T-cell (primary cell): ENCODE results near the gene NCAPG. TPM values are rescaled to one million over a fixed set of nuclear protein-coding genes. Genes with fewer than 3 reads are reported as not detected.

ENCODE experiments used
- ATAC-seq, 4 experiments: fragments of 200-7000 bp in 3 of 4; fragments of 150-1000 bp in 1 of 4; cut with Tn5 transposase; replicated peaks in 1 of 4; 1 replicate in 3 of 4; 2 replicates in 1 of 4; pipeline ENCODE4 v1.10.0; 2021; ENCODE audit warnings: moderate library complexity in 3 of 4, mild to moderate bottlenecking in 2 of 4, moderate number of reproducible peaks in 1 of 4
- CTCF ChIA-PET, 2 donors: fragments of 300-600 bp; sonication (Branson Sonifier 250); formaldehyde crosslinking; loops; one replicate each; lab custom pipeline; 2022; ENCODE audit warnings: antibody characterized with exemption in 2 of 2; lab: Charles Lee
- POLR2A ChIA-PET, 2 donors: fragments of 300-600 bp; sonication (Branson Sonifier 250); formaldehyde crosslinking; loops; one replicate each; lab custom pipeline; 2022; ENCODE audit warnings: antibody characterized with exemption in 2 of 2; lab: Charles Lee
- DNase-seq, 35 experiments: peaks; one replicate each; pipeline versions ENCODE4 v3.0.0 to v3.0.0-alpha.2; 2013 to 2023
- H3K27ac ChIP-seq: one replicate; pipeline ENCODE4 v1.5.1; 2013; ENCODE audit warnings: low read length
- H3K27me3 ChIP-seq, 2 experiments: replicated peaks in 1 of 2; 1 replicate in 1 of 2; 2 replicates in 1 of 2; pipeline versions ENCODE4 v1.6.1 to v1.7.0; 2013; ENCODE audit warnings: low read length in 1 of 2, mixed read lengths in 1 of 2; ENCODE audit not compliant: control insufficient read depth in 2 of 2, insufficient read depth in 2 of 2; ENCODE audit errors: extremely low read depth in 1 of 2
- H3K36me3 ChIP-seq, 2 donors: 1 replicate in 1 of 2; 2 replicates in 1 of 2; pipeline versions ENCODE4 v1.6.1 to v1.7.0; 2013; ENCODE audit warnings: low read length in 1 of 2; ENCODE audit not compliant: control insufficient read depth in 2 of 2, insufficient read depth in 1 of 2; ENCODE audit errors: extremely low read depth in 1 of 2
- H3K4me1 ChIP-seq, 2 experiments: 1 replicate in 1 of 2; 2 replicates in 1 of 2; pipeline versions ENCODE4 v1.6.1 to v1.7.0; 2013; ENCODE audit warnings: low read length in 2 of 2, mixed read lengths in 1 of 2; ENCODE audit not compliant: insufficient read depth in 2 of 2, control insufficient read depth in 1 of 2; ENCODE audit errors: extremely low read depth in 1 of 2
- H3K4me3 ChIP-seq, 2 donors: 1 replicate in 1 of 2; 2 replicates in 1 of 2; pipeline versions ENCODE4 v1.5.1 to v1.7.0; 2013; ENCODE audit warnings: mild to moderate bottlenecking in 2 of 2, low read length in 1 of 2, moderate library complexity in 1 of 2; ENCODE audit not compliant: control insufficient read depth in 1 of 2; ENCODE audit errors: extremely low read depth in 1 of 2
- H3K9me3 ChIP-seq: 2 replicates; pipeline ENCODE4 v1.7.0; 2013
- H3K27ac Mint-ChIP-seq, 2 donors: one replicate each; pipeline ENCODE4 v1.8.0; 2020 to 2021; ENCODE audit warnings: mild to moderate bottlenecking in 2 of 2, mixed read lengths in 2 of 2
- H3K27me3 Mint-ChIP-seq, 2 donors: one replicate each; pipeline ENCODE4 v1.8.0; 2021 to 2022; ENCODE audit warnings: mixed read lengths in 2 of 2
- H3K36me3 Mint-ChIP-seq: one replicate; pipeline ENCODE4 v1.8.0; 2021; ENCODE audit warnings: mixed read lengths
- H3K4me1 Mint-ChIP-seq, 3 donors: one replicate each; pipeline ENCODE4 v1.8.0; 2020 to 2022; ENCODE audit warnings: mixed read lengths in 3 of 3, mild to moderate bottlenecking in 1 of 3
- H3K4me3 Mint-ChIP-seq, 3 donors: one replicate each; pipeline ENCODE4 v1.8.0; 2020 to 2022; ENCODE audit warnings: mild to moderate bottlenecking in 3 of 3, mixed read lengths in 3 of 3, moderate library complexity in 3 of 3
- H3K9me3 Mint-ChIP-seq, 3 donors: one replicate each; pipeline ENCODE4 v1.8.0; 2020 to 2022; ENCODE audit warnings: mixed read lengths in 3 of 3
- WGBS: methylation state at CpG from one replicate; pipeline ENCODE4 v1.1.5; 2013; ENCODE audit warnings: missing lambda C conversion rate; ENCODE audit not compliant: insufficient coverage; 5-methylcytosine and 5-hydroxymethylcytosine counted together
- total RNA-seq, 35 experiments: library from RNA in 6 of 35; stranded (reverse) in 6 of 35; fragments of 120-200 nt in 1 of 35; gene quantifications; one replicate each; pipeline versions ENCODE4 v1.2.1 to v1.2.4 and lab custom pipeline; 2013 to 2026

Gene NCAPG
- total RNA-seq, 5 donors from 2014 or later (not counting 1 experiment from before 2014, with no cell fraction given) = 0.73 to 1.8 (median 1.5) TPM

DNA sequence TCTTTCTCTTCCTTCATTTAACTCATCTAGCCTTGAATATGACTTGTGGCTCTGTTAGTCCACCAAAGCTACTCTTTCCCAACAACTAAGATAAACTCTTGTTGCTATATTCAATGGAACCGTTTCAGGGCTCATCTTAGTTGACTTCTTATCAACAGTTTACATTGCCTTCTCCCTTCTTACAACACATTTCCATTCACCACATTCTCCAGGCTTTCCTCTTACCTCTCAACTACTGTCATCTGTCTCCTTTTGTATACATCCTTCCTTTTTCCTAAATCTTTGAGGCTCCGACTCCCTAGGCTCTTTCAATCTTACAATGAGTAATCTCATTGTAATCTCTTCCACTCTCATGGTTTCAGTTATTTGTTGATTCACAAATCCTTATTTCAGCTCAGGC is 58.5 kb downstream of the NCAPG start:
- H3K27ac ChIP-seq = no peak overlapping the region
- 67% methylated on average over 2 of the region's 2 CpGs for WGBS
- no peak overlapping the region for H3K4me3 ChIP-seq
- Mint-ChIP-seq H3K27me3 (no peaks in the 10 kb centered on the region), H3K4me3 (no peak overlapping the region), H3K4me1 (no peaks in the 10 kb centered on the region), H3K36me3 (peaks cover 5% of the 10 kb centered on the region), H3K27ac (no peak overlapping the region), H3K9me3 (no peaks in the 10 kb centered on the region)
- no peaks in the 10 kb centered on the region for H3K36me3 ChIP-seq
- no peaks in the 10 kb centered on the region for H3K9me3 ChIP-seq
- ATAC-seq = no peak
- ChIA-PET POLR2A (no interaction called here), CTCF (no interaction called here)
- H3K27me3 ChIP-seq = no peaks in the 10 kb centered on the region
- DNase-seq = no peak
- no peaks in the 10 kb centered on the region for H3K4me1 ChIP-seq

- H3K4me1 Mint-ChIP-seq = no peaks in the 10 kb centered on the region
- peaks cover 0 to 11% (median 6%) of the 10 kb centered on the region in 3 donors for H3K9me3 Mint-ChIP-seq
- ChIA-PET POLR2A (no interaction called here), CTCF (no interaction called here)
- peaks cover 9% of the 10 kb centered on the region for H3K36me3 Mint-ChIP-seq
- H3K4me3 ChIP-seq = no peak overlapping the region
- no peaks in the 10 kb centered on the region for H3K27me3 Mint-ChIP-seq
- H3K27ac ChIP-seq = no peak overlapping the region
- H3K36me3 ChIP-seq = no peaks in the 10 kb centered on the region
- no peak overlapping the region for H3K27ac Mint-ChIP-seq
- H3K4me3 Mint-ChIP-seq = no peak overlapping the region
- no CpG with 5 or more reads among the region's 4 CpGs for WGBS
- H3K4me1 ChIP-seq = no peaks in the 10 kb centered on the region
- H3K9me3 ChIP-seq = no peaks in the 10 kb centered on the region
- ATAC-seq = no peak
- no peak for DNase-seq
- no peaks in the 10 kb centered on the region for H3K27me3 ChIP-seq
Measured at GRCh38 chr4:17875402-17876070, 64.8 kb downstream of the NCAPG start.

GRCh38 chr4:17876943-17877342 is 66.2 kb downstream of the NCAPG start:
- Histone ChIP-seq H3K36me3 (no peaks in the 10 kb centered on the region), H3K27me3 (no peaks in the 10 kb centered on the region), H3K4me3 (no peak overlapping the region), H3K9me3 (no peaks in the 10 kb centered on the region), H3K4me1 (no peaks in the 10 kb centered on the region), H3K27ac (no peak overlapping the region)
- H3K4me1 Mint-ChIP-seq = no peaks in the 10 kb centered on the region
- ChIA-PET CTCF (no interaction called here), POLR2A (no interaction called here)
- no peak overlapping the region for H3K4me3 Mint-ChIP-seq
- H3K27me3 Mint-ChIP-seq = no peaks in the 10 kb centered on the region
- H3K9me3 Mint-ChIP-seq = peaks cover 0 to 11% (median 6%) of the 10 kb centered on the region in 3 donors
- peaks cover 9% of the 10 kb centered on the region for H3K36me3 Mint-ChIP-seq
- no peak overlapping the region for H3K27ac Mint-ChIP-seq
- no peak for ATAC-seq
- WGBS = no CpG with 5 or more reads among the region's 4 CpGs
- no peak for DNase-seq

DNA sequence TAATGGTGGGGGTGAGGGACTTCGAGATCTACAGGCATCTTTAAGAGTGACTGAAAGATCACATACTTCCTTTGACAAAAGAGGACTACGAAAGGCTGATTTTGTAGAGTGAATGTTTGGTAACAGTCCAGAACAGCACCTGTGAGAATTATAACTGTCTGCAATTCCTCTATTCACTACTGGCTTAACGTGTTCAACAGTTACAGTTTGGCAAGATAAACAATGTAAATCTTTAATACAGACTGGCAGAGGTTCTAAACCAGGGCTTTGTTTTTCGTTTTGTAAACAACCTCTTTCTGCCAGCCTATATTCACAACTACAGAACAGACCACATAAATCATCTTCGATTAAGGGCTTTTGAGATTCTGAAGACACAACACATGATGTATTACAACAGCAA is 66.9 kb downstream of the NCAPG start:
- ATAC-seq = no peak
- Histone ChIP-seq H3K4me1 (no peaks in the 10 kb centered on the region), H3K9me3 (no peaks in the 10 kb centered on the region), H3K36me3 (no peaks in the 10 kb centered on the region), H3K27me3 (no peaks in the 10 kb centered on the region), H3K4me3 (no peak overlapping the region), H3K27ac (no peak overlapping the region)
- Mint-ChIP-seq H3K36me3 (peaks cover 9% of the 10 kb centered on the region), H3K4me3 (no peak overlapping the region), H3K4me1 (no peaks in the 10 kb centered on the region), H3K27me3 (no peaks in the 10 kb centered on the region), H3K9me3 (peaks cover 0 to 11% (median 6%) of the 10 kb centered on the region in 3 donors), H3K27ac (no peak overlapping the region)
- ChIA-PET CTCF (no interaction called here), POLR2A (no interaction called here)
- DNase-seq = no peak
- 90% methylated on average over 3 of the region's 5 CpGs for WGBS

DNA sequence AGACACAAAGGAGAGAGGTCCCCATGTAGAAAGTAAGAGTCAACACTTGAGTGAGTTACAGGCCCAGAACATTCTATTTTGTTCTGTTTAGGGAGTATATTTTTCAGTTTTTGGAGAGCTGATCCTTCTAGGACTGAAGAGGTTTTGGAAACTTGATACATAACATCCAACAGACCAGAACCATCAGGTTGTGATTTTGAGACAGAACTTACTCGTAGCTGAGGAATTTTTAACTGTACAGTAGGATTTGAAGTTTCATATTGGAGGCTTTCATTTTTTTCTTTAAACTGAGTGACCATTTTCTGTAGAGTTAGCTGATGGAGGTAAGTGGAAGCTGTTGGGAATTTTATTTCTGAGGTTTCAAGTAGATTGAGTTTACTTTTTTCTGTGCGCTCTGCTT is 73.3 kb downstream of the NCAPG start:
- WGBS = no CpG with 5 or more reads among the region's 2 CpGs

DNA sequence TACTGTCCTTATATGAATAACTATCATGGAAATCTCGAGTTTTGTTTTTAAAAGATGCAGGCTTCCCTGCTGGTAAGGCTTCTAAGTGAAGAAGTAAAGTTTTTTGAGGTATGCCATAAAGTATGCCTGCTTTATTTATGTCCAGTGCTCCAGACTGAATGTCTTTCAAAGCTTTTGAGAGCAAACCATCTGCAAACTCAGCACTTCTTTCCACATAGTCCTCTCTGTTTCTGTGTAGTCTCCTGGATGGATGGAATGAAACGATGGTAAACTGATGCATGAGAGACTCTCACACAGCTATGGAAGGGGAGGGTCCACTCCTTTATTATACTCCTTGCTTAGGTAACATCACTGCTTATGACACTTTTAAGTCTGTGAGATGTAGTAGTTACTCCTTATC is 73.7 kb downstream of the NCAPG start:
- H3K27ac Mint-ChIP-seq = no peak overlapping the region
- H3K27me3 Mint-ChIP-seq = no peaks in the 10 kb centered on the region
- H3K9me3 ChIP-seq = no peaks in the 10 kb centered on the region
- POLR2A ChIA-PET = no interaction called here
- H3K36me3 ChIP-seq = no peaks in the 10 kb centered on the region
- no peaks in the 10 kb centered on the region for H3K27me3 ChIP-seq
- WGBS = no CpG with 5 or more reads among the region's 2 CpGs
- H3K9me3 Mint-ChIP-seq = no peaks in the 10 kb centered on the region
- H3K4me1 Mint-ChIP-seq = no peaks in the 10 kb centered on the region
- no peaks in the 10 kb centered on the region for H3K4me1 ChIP-seq
- H3K4me3 ChIP-seq = no peak overlapping the region
- H3K4me3 Mint-ChIP-seq = no peak overlapping the region
- DNase-seq = no peak
- CTCF ChIA-PET = no interaction called here
- no peak for ATAC-seq
- H3K27ac ChIP-seq = no peak overlapping the region
- peaks cover 28% of the 10 kb centered on the region for H3K36me3 Mint-ChIP-seq

More for the DNA sequence above, 73.3 kb downstream of the NCAPG start:
- ATAC-seq (no peak), DNase-seq (no peak)
- CTCF ChIA-PET = no interaction called here
- Histone ChIP-seq H3K4me1 (no peaks in the 10 kb centered on the region), H3K36me3 (no peaks in the 10 kb centered on the region), H3K4me3 (no peak overlapping the region), H3K27me3 (no peaks in the 10 kb centered on the region), H3K9me3 (no peaks in the 10 kb centered on the region), H3K27ac (no peak overlapping the region)
- peaks cover 28% of the 10 kb centered on the region for H3K36me3 Mint-ChIP-seq
- H3K27ac Mint-ChIP-seq = no peak overlapping the region
- H3K4me1 Mint-ChIP-seq = no peaks in the 10 kb centered on the region
- no peaks in the 10 kb centered on the region for H3K9me3 Mint-ChIP-seq
- POLR2A ChIA-PET = no interaction called here
- no peaks in the 10 kb centered on the region for H3K27me3 Mint-ChIP-seq
- no peak overlapping the region for H3K4me3 Mint-ChIP-seq

- Mint-ChIP-seq H3K9me3 (no peaks in the 10 kb centered on the region), H3K27ac (no peak overlapping the region), H3K4me1 (no peaks in the 10 kb centered on the region), H3K4me3 (no peak overlapping the region), H3K27me3 (no peaks in the 10 kb centered on the region), H3K36me3 (peaks cover 16% of the 10 kb centered on the region)
- Histone ChIP-seq H3K4me1 (no peaks in the 10 kb centered on the region), H3K9me3 (no peaks in the 10 kb centered on the region), H3K27ac (no peak overlapping the region), H3K27me3 (no peaks in the 10 kb centered on the region), H3K4me3 (no peak overlapping the region), H3K36me3 (no peaks in the 10 kb centered on the region)
- ATAC-seq = no peak
- CTCF ChIA-PET = no interaction called here
- no CpG with 5 or more reads among the region's 1 CpG for WGBS
- POLR2A ChIA-PET = no interaction called here
- DNase-seq = no peak
Measured at GRCh38 chr4:17889692-17890091, 78.9 kb downstream of the NCAPG start.
